Epithelial cell of esophagus (primary cell): ENCODE results near the gene ANKFN1.

Source experiments
- DNase-seq: peaks from one replicate; pipeline ENCODE4 v3.0.0; 2010; ENCODE audit warnings: low read depth
- H3K4me3 ChIP-seq: 2 replicates; pipeline ENCODE4 v1.5.1; 2011; ENCODE audit warnings: mild to moderate bottlenecking, low read length, control low read depth
- CTCF ChIP-seq: IDR thresholded peaks from 2 replicates; pipeline ENCODE4 v1.5.1; 2011; ENCODE audit warnings: low read depth, mild to moderate bottlenecking, low read length, control low read depth, inconsistent platforms; ENCODE audit not compliant: insufficient read depth; ENCODE audit errors: missing control alignments

The ANKFN1 gene

GRCh38 chr17:56350592-56350991, 197.3 kb downstream of the ANKFN1 start:
- H3K4me3 ChIP-seq, result no peak overlapping the region
- TF ChIP-seq CTCF, result no peak
- DNase-seq, result no peak

- TF ChIP-seq CTCF, result no peak
- H3K4me3 ChIP-seq, result no peak overlapping the region
- no peak for DNase-seq
These were observed 198.4 kb downstream of the ANKFN1 start for GRCh38 chr17:56351675-56352074.

GRCh38 chr17:56358651-56359050, 205.4 kb downstream of the ANKFN1 start:
- DNase-seq, result peak; percentile 25
- no peak overlapping the region for H3K4me3 ChIP-seq
- no peak for TF ChIP-seq CTCF

- H3K4me3 ChIP-seq, result no peak overlapping the region
- DNase-seq, result peak; percentile 45
- no peak for TF ChIP-seq CTCF
These were observed 206.2 kb downstream of the ANKFN1 start for GRCh38 chr17:56359518-56359917.

- no peak overlapping the region for H3K4me3 ChIP-seq
- no peak for DNase-seq
- no peak for TF ChIP-seq CTCF
These were observed 214.1 kb downstream of the ANKFN1 start for GRCh38 chr17:56367366-56367765.

- H3K4me3 ChIP-seq, result no peak overlapping the region
- TF ChIP-seq CTCF, result no peak
- no peak for DNase-seq
These were observed 220.9 kb downstream of the ANKFN1 start for GRCh38 chr17:56373981-56374833.

GRCh38 chr17:56389356-56389755, 236.1 kb downstream of the ANKFN1 start:
- no peak overlapping the region for H3K4me3 ChIP-seq
- no peak for DNase-seq
- TF ChIP-seq CTCF, result no peak
